LNCAP (cell line): ENCODE measurements around the gene FBXL13.

Source experiments
- CTCF ChIP-seq: fragments of 450-650 bp; IDR thresholded peaks from 2 replicates; pipeline ENCODE4 v1.5.1; 2017; ENCODE audit warnings: mild to moderate bottlenecking

FBXL13 gene

GRCh38 chr7:102985176-102985783, 89.3 kb downstream of the FBXL13 start:
- TF ChIP-seq CTCF, result no peak

GRCh38 chr7:102983602-102984001, 91.0 kb downstream of the FBXL13 start:
- TF ChIP-seq CTCF, result no peak

- no peak for TF ChIP-seq CTCF
Observed at GRCh38 chr7:102982235-102982634, 92.4 kb downstream of the FBXL13 start.

- no peak for TF ChIP-seq CTCF
Observed at GRCh38 chr7:102981451-102981850, 93.1 kb downstream of the FBXL13 start.

GRCh38 chr7:102979670-102980069, 94.9 kb downstream of the FBXL13 start:
- TF ChIP-seq CTCF, result no peak

- TF ChIP-seq CTCF, result no peak
Observed at GRCh38 chr7:102978284-102978683, 96.3 kb downstream of the FBXL13 start.

- TF ChIP-seq CTCF, result no peak
Observed at GRCh38 chr7:102976493-102976892, 98.1 kb downstream of the FBXL13 start.

- TF ChIP-seq CTCF, result no peak
Observed at GRCh38 chr7:102975854-102976253, 98.7 kb downstream of the FBXL13 start.
